HTR-8/SVneo (cell line): Measurements from ENCODE around the gene ZNF521.

ENCODE experiments used
- DNase-seq: peaks from one replicate; pipeline ENCODE4 v3.0.0; 2011; ENCODE audit warnings: low spot score, mixed read lengths; ENCODE audit not compliant: insufficient read length
- FAIRE-seq: peaks from 2 replicates; lab custom pipeline; 2011; peaks lifted over from hg19 to GRCh38; lab: Jason Lieb, UNC

The ZNF521 gene

GRCh38 chr18:25261768-25262167, 90.2 kb downstream of the ZNF521 start:
- DNase-seq, result no peak
- FAIRE-seq, result no peak

- DNase-seq (no peak), FAIRE-seq (no peak)
These were observed 95.5 kb downstream of the ZNF521 start for GRCh38 chr18:25256439-25256838.

DNA sequence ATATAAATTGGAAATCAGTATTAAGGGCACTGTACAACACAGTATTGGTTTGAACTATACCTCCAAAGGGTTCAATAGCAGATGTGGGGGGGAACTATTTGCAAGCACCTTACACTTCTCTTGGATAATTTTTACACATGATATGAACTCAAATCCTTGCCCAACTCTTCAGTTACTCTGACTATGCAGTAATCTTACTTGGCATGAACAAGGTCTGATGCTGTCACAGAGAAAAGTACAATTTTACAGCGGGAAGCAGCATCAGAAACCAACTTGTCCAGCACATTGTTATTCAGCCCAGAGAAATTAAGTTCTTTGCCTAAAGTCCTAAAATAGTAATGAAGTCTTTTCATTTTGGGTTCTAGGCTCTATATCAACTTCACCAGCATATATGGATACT, 98.2 kb downstream of the ZNF521 start:
- no peak for FAIRE-seq

GRCh38 chr18:25253136-25253535, 98.8 kb downstream of the ZNF521 start:
- FAIRE-seq (no peak), DNase-seq (no peak)

More for the DNA sequence above, 98.2 kb downstream of the ZNF521 start:
- DNase-seq, result no peak

DNA sequence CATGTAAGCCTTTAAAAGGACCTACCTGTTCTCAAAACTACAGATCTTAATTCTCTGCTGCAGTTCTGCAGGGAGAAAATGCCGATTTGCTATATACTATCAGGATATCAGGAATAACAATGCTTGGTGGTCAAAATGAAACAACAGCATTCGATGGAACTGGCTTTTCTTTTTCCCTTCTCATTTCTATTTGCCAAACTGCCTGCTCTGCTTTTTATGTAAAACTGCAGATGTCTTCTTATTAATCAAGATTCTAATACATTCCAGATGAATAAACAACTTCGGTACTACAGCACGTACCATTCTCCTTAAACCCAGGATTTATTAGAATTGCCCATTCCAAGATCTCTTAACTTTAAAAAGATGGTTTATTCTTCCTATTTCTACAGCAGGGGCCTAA, 100.9 kb downstream of the ZNF521 start:
- no peak for FAIRE-seq
- no peak for DNase-seq

- FAIRE-seq (no peak), DNase-seq (no peak)
These were observed 101.5 kb downstream of the ZNF521 start for GRCh38 chr18:25250474-25250851.

DNA sequence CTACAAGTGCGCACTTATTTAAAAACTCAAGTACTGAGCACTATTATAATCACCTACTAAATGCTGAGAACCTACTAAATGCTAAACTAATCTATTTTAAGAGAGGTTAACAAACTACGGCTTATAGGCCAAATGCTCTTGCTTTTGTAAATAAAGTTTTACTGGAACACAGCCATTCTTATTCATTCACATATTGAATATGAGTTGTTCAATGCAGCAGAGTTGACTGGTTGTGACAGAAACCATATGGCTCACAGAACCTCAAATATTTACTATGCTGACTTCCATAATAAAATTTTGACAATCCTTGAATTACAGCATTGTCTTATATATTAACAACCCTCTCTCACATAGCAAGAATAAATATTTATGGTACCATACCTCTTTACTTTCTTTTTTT, 103.2 kb downstream of the ZNF521 start:
- FAIRE-seq (no peak), DNase-seq (no peak)

- FAIRE-seq (no peak), DNase-seq (no peak)
These were observed 104.2 kb downstream of the ZNF521 start for GRCh38 chr18:25247725-25248124.

DNA sequence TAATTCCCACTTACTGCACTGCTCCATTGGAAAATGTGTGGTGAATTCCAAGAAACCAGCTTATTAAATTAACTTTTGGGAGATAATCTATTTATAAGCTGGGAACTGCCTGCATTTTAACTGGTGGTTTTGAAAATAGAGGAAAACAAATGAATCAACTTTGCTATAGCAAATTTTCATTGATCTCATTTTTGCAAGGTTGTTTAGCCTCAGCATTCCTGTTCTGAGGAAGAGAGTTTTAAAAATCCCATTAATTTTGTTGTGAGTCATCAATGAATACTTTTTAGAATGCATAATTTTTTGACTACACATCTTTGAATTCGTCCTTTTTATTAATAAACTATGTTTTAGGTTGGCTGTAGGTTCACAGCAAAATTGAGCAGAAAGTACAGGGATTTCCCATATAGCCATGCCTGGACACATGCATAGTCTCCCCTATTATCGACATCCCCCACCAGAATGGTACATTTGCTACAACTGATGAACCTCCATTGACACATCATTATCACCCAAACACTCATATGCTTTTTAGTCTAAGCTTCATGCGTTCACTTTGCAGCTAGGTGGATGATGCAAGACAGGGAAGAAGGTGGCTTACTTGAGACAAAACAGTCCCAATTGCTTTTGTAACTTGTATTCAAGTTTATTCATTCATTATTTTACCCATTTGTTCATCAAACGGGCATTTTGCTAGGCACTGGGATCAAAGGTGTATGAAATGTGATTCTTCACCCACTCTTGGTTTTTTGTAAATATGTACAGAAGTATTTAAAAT, 106.9 kb downstream of the ZNF521 start:
- no peak for FAIRE-seq
- DNase-seq, result no peak

GRCh38 chr18:25244170-25244569, 107.8 kb downstream of the ZNF521 start:
- FAIRE-seq (no peak), DNase-seq (no peak)

DNA sequence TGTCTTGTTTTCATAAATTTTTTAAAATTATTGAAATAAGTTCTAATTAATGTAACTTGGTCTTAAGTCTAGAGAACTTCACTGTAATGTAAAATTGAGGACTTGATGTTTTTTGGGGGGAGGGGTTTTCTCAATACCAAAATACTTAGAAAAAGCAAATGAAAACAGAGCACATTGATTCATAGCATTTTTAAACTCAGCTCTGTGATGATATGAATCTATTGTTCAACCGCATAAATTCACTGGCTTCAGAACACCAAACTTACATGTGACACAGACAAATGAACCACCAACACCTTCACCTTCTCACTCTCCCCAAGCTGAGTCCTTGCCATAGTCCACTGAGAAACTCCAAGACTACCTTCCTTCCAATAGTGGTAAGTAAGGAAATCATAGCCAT, 108.2 kb downstream of the ZNF521 start:
- FAIRE-seq, result no peak
- no peak for DNase-seq

GRCh38 chr18:25243257-25243656, 108.7 kb downstream of the ZNF521 start:
- no peak for DNase-seq
- FAIRE-seq, result no peak

DNA sequence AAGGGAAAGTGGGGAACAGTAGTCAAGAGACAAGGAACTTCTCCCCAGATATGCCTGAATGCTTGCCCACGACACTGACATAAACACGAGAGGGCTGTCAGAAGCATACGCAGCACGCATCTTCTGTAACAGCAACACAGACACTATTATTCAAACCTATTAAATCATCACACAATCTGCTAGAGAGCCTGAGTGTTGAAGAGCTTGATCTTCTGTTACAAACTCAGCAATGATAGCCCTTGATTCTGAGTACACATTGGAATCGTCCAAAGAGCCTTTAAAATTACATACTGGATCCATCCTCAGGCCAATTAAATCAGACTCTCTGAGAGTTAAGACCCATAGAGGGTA, 111.6 kb downstream of the ZNF521 start:
- FAIRE-seq (no peak), DNase-seq (no peak)

- DNase-seq, result no peak
- no peak for FAIRE-seq
These were observed 112.2 kb downstream of the ZNF521 start for GRCh38 chr18:25239581-25240419.

DNA sequence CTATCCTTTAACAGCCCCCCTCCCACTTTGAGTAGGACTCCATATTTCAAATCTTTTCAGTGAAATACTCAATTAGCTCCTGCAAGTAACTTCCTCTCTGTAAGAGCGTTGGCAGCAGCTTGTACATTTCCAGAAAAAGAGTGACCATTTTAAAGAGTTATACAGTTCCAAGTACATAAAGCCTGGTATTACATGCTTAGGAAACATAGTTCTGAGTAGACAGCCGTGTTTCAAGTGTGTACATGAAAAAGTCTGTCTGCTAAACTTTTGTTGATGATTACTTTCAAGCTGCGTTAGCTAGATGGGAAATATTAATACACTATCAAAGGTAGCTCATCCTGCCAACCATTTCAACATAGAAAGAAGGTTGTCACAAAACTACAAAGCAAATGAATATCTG, 112.8 kb downstream of the ZNF521 start:
- no peak for DNase-seq
- FAIRE-seq, result no peak

DNA sequence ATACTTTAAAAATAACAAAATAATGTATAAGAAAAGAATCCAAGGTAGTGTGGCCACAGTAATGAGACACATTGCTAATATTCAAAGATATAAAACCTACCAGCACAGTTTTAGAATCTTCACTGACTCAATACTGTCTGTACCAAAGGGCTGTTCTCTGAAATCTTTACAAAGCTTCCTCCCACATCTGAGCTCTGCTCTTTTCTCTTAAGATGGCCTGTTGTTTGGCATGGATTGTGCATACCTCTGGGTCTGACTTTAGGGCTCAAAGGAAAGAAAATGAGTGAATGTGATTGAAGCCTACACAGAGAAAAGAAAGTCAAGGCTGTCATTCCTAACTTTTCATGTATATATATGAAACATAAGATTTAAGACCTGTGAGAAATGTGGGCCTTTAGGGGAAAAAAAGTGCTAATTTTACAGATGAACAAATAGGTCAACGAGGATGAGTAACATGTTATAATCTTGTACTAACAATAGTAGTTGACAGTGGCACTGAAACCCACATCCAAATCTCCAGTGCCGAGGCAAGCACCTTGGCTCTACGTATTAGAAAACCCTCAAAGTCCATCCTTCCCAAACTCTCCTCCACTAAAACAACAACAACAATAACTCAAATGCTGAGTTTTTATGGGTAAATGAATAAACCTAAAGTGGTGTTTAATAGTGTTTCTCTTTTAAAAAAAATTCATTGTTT, 114.2 kb downstream of the ZNF521 start:
- no peak for FAIRE-seq

GRCh38 chr18:25236736-25237135, 115.2 kb downstream of the ZNF521 start:
- no peak for FAIRE-seq
- DNase-seq, result no peak

More for the DNA sequence above, 114.2 kb downstream of the ZNF521 start:
- no peak for DNase-seq

GRCh38 chr18:25235401-25236042, 116.4 kb downstream of the ZNF521 start:
- DNase-seq (no peak), FAIRE-seq (no peak)

GRCh38 chr18:25234740-25235345, 117.1 kb downstream of the ZNF521 start:
- FAIRE-seq (no peak), DNase-seq (no peak)

DNA sequence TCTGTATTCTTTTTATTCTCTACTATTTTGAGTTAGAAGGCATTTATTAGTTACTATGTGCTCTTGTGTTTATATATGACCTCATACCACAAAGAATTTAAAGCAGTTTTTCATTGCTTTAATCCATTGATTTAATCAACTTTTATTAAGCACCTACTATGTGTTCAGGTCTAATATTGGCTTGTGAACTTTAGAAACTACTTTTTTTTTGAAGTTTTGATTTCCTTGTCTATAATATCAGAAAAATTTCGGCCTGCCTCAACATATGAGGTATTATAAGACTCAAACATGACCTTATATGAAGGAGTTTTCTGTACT, 117.7 kb downstream of the ZNF521 start:
- no peak for FAIRE-seq
- DNase-seq, result no peak
